Uterus (tissue), 2 donors: ENCODE measurements around the gene TMEM222.

Experiments
- CTCF ChIP-seq, 4 experiments: fragments of 200-600 bp in 2 of 4; fragments of 450-650 bp in 2 of 4; sonication (generic) in 2 of 4; IDR thresholded peaks; one replicate each; pipeline ENCODE4 v1.5.1; 2016 to 2019; ENCODE audit warnings: antibody characterized with exemption in 4 of 4, mild to moderate bottlenecking in 2 of 4, moderate library complexity in 1 of 4
- POLR2A ChIP-seq, 2 donors: fragments of 450-650 bp; IDR thresholded peaks; one replicate each; pipeline ENCODE4 v1.6.1; 2016; ENCODE audit warnings: antibody characterized with exemption in 2 of 2, mild to moderate bottlenecking in 1 of 2, moderate library complexity in 1 of 2

- TF ChIP-seq CTCF (IDR thresholded peaks at IDR 0.05) = no peak
- TF ChIP-seq POLR2A (IDR thresholded peaks at IDR 0.05) = no peak
These were observed 37.0 kb downstream of the TMEM222 start for GRCh38 chr1:27358928-27359313.
